ENCODE data around the gene ACSL4. TPM values are rescaled to one million over a fixed set of nuclear protein-coding genes. Genes with fewer than 3 reads are reported as not detected.

ACSL4 gene
- total and polyA plus RNA-seq, 10 donors = 10.8 to 109 (median 49.7) TPM

GRCh38 chrX:109707720-109708119 is 25.3 kb downstream of the ACSL4 start:
- intact Hi-C loops (cut with DNase I; ENCODE audit: low total_unique reads) = no loop called here
- H3K27ac ChIP-seq = peak overlapping the region in 7 of 8 donors; percentile 47 to 84 (median 79)
- no peaks in the 10 kb centered on the region for H3K9me3 ChIP-seq
- WGBS, 5 donors = 41 to 60% (median 51%) methylated on average over 4 of the region's 4 CpGs
- no peak for DNase-seq
- TF ChIP-seq POLR2AphosphoS5 (IDR thresholded peaks at IDR 0.05) = no peak
- no peak for TF ChIP-seq POLR2A (IDR thresholded peaks at IDR 0.05)
- no peak for TF ChIP-seq CTCF (IDR thresholded peaks at IDR 0.05 in 8 of 11, conservative IDR thresholded peaks at IDR 0.05 in 3 of 11)
- H3K4me3 ChIP-seq = peak overlapping the region in 3 of 8 donors; percentile 5 to 49 (median 7)
- H3K4me1 ChIP-seq = peaks cover 19 to 73% (median 43%) of the 10 kb centered on the region in 6 donors
- no peaks in the 10 kb centered on the region for H3K36me3 ChIP-seq
- no peaks in the 10 kb centered on the region for H3K27me3 ChIP-seq (replicated peaks in 1 of 7)

GRCh38 chrX:109707319-109707718 is 25.7 kb downstream of the ACSL4 start:
- H3K36me3 ChIP-seq = no peaks in the 10 kb centered on the region
- intact Hi-C loops (cut with DNase I; ENCODE audit: low total_unique reads) = no loop called here
- peak; percentile 76 for DNase-seq
- TF ChIP-seq POLR2A (IDR thresholded peaks at IDR 0.05) (no peak), POLR2AphosphoS5 (IDR thresholded peaks at IDR 0.05) (peak in 1 of 3 donors; percentile 45), CTCF (IDR thresholded peaks at IDR 0.05 in 8 of 11, conservative IDR thresholded peaks at IDR 0.05 in 3 of 11) (no peak)
- H3K4me1 ChIP-seq = peaks cover 19 to 69% (median 40%) of the 10 kb centered on the region in 6 donors
- no peaks in the 10 kb centered on the region for H3K27me3 ChIP-seq (replicated peaks in 1 of 7)
- no peaks in the 10 kb centered on the region for H3K9me3 ChIP-seq
- peak overlapping the region in 3 of 8 donors; percentile 5 to 49 (median 7) for H3K4me3 ChIP-seq
- 17 to 31% (median 22%) methylated on average over 5 of the region's 5 CpGs for WGBS, 5 donors
- H3K27ac ChIP-seq = peak overlapping the region in 7 of 8 donors; percentile 47 to 84 (median 79)

DNA sequence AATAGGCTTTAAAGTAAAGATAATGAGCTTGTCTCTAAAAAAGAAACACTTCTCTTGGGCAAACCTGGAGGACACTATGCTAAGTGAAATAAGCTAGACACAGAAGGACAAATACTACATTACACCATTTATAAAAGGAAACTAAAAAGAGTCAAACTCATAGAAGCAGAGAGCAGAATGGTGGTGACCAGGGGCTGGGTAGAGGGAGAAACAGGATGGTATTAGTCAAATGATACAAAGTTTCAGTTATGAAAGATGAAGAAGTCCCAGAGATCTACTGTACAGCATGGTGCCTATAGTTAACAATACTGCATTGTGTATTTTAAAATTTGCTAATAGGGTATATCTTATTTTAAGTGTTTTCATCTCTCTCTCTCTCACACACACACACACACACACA is 28.5 kb downstream of the ACSL4 start:
- no peak for TF ChIP-seq POLR2A (IDR thresholded peaks at IDR 0.05)
- peaks cover 17 to 42% (median 30%) of the 10 kb centered on the region in 6 donors for H3K4me1 ChIP-seq
- H3K27me3 ChIP-seq (replicated peaks in 1 of 7) = no peaks in the 10 kb centered on the region
- no peaks in the 10 kb centered on the region for H3K36me3 ChIP-seq
- intact Hi-C loops (cut with DNase I; ENCODE audit: low total_unique reads) = no loop called here
- H3K9me3 ChIP-seq = no peaks in the 10 kb centered on the region
- DNase-seq = no peak
- no peak overlapping the region for H3K27ac ChIP-seq
- H3K4me3 ChIP-seq = no peak overlapping the region

GRCh38 chrX:109697855-109698254 is 35.2 kb downstream of the ACSL4 start:
- TF ChIP-seq CTCF (IDR thresholded peaks at IDR 0.05 in 8 of 11, conservative IDR thresholded peaks at IDR 0.05 in 3 of 11) (no peak), POLR2AphosphoS5 (IDR thresholded peaks at IDR 0.05) (no peak), POLR2A (IDR thresholded peaks at IDR 0.05) (no peak)
- Histone ChIP-seq H3K9me3 (no peaks in the 10 kb centered on the region), H3K27ac (no peak overlapping the region), H3K4me3 (no peak overlapping the region), H3K27me3 (replicated peaks in 1 of 7) (peaks cover 0 to 7% (median 0%) of the 10 kb centered on the region in 7 donors), H3K36me3 (peaks cover 0 to 4% (median 0%) of the 10 kb centered on the region in 6 donors), H3K4me1 (peaks cover 0 to 13% (median 0%) of the 10 kb centered on the region in 6 donors)
- DNase-seq = no peak
- WGBS, 5 donors = 66 to 85% (median 71%) methylated on average over 2 of the region's 2 CpGs
- intact Hi-C loops (cut with DNase I; ENCODE audit: low total_unique reads) = no loop called here
